GM20431 (cell line): ENCODE data around the gene ZNF516.

Experiments
- in situ Hi-C: fragments of 300-500 bp; cut with MseI, MboI; formaldehyde crosslinking; loops from one replicate; pipeline ENCODE4 v1.15.0; 2020; ENCODE audit warnings: low sequenced_read_pairs; ENCODE audit not compliant: unreplicated experiment

The ZNF516 gene

DNA sequence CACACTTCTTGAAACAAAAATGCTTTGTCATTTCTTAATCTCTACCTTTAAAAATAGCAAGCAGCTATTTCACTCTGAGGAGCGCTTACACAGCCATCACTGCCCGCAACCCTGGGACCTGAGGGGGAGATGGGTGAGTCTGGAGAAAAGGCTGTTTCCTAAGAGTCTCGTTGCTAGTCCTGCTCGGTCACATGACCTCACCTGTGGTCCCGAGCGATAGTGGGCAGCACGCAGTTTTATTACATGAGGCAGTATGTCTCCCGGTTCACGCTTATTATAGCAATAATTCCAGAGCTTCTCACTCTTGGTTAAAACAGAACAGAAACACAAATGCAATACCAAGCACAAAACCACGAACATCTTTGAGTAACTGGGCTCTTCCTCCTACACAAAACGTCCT is 105.3 kb downstream of the ZNF516 start:
- in situ Hi-C loops: loop anchor here (25.0 kb wide), 1 partner anchor 298 kb away; no protein-coding TSS in a partner anchor

DNA sequence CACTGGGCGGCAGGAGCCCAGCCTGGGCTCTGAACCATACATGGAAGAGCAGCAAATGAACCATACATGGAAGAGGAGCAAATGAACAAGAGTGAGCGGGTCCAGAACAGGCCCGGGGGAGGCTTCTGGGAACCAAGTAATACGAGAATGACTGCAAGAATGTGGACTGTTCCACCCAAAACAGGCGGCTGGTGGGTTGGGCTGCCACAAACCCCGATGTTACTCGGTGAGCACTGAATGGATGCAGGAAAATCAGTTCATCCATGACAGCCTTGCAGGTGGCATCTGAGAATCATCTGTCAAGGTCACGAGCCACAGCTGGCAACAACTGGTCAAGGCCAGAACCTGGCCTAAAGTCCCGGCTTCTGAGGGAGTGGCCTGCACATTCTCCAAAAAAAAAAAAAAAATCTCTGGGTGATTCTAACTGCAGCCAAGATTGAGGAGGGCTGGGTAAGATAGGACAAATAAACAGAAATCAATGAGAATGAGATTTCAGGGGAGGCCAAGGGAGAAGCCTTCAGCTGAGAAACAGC is 106.1 kb downstream of the ZNF516 start:
- in situ Hi-C loops: loop anchor here (25.0 kb wide), 1 partner anchor 298 kb away; no protein-coding TSS in a partner anchor

DNA sequence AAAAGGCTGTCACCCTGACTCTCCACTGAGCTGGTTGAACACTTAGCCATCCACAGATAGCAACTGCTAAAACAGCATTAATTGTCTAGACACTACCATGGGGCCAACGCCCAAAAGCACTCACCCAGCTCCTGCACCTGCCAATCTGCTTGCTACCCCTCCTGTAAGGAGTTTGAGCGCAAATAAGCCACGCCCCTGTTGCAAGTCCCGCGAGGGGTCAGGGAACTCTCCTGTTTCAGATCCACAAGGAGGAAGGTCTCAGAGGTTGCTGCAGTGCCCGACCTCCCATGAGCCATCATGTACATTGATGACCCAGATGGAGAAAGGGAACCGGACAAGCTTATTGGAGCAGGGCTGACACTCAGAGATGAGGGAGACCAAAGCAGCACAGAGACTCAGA is 106.8 kb downstream of the ZNF516 start:
- in situ Hi-C loops: loop anchor here (25.0 kb wide), 1 partner anchor 299 kb away; no protein-coding TSS in a partner anchor

GRCh38 chr18:76387608-76388007 is 107.4 kb downstream of the ZNF516 start:
- in situ Hi-C loops: loop anchor here (25.0 kb wide), 1 partner anchor 300 kb away; no protein-coding TSS in a partner anchor

GRCh38 chr18:76386886-76387285 is 108.2 kb downstream of the ZNF516 start:
- in situ Hi-C loops: loop anchor here (25.0 kb wide), 1 partner anchor 300 kb away; no protein-coding TSS in a partner anchor

DNA sequence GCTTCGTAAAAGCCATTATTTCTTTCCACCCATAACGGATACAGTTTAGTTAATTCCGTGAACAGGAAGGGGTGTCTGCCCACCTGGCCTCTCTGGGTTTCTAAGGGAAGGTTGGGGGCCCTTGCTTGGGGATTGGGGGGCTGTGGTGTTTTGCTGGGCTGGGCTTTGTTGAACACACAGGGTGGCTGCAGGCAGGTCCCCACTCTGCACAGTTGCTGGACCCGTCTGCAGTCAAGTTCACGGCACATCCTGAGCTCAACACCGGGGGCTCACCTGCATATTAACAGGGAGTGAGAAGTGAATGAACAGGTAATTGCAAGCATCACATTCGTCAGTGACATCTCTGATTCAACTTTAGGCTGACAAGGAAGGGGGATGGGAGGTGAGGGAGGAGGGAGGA is 109.0 kb downstream of the ZNF516 start:
- in situ Hi-C loops: loop anchor here (25.0 kb wide), 1 partner anchor 301 kb away; no protein-coding TSS in a partner anchor

DNA sequence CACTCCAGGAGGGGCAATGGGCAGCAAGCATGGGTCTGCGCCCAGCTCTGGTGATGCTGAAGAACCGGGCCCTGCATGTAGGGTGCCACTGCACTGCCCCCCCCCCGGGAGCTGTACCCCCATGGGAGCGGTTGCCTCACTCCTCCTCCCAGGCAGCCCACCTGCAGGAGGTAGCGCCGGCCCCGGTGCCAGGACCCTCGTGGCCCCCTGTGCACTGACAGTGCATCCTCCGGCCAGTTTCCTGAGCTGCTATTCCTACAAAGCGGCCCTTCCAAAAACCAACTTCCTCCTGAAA is 109.4 kb downstream of the ZNF516 start:
- in situ Hi-C loops: loop anchor here (25.0 kb wide), 1 partner anchor 302 kb away; no protein-coding TSS in a partner anchor

DNA sequence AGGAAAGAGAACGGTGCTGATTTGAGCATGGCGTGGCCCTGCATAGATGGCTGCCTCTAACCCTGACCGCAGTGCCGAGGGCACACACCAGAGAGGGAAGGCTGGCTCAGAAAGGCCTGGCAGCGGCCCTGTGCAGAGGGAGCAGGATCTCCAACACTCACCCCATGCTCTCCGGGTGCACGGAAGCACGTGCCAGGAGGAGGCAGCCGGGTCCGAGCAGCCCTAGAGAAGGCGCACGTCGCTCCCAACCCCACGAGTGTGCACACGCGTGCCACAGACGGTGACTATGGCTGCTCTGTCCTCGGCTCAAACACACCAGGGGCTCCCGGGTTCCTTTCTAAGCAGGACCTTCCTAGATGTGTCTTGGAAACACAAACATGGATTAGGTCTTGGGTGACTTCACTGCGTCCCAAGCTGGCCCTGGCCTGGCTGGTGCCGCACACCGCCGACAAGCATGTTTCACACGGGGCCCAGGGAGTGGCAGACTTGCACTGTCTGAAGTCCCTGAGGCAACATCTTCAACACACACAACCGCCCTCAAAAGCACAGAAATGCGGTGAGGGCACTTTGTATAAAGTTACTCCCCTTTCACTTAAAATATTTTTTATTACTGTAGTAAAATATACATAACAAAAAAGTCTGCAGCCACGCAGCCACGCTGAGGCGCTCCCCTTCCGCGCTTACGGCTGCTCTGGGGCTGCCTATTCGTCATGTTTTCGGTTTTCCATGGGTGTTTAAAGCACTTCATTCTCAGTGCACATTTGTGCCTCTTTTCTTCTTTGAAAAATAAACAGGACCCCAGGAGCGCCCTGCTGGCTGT is 110.0 kb downstream of the ZNF516 start:
- in situ Hi-C loops: loop anchor here (25.0 kb wide), 1 partner anchor 302 kb away; no protein-coding TSS in a partner anchor

DNA sequence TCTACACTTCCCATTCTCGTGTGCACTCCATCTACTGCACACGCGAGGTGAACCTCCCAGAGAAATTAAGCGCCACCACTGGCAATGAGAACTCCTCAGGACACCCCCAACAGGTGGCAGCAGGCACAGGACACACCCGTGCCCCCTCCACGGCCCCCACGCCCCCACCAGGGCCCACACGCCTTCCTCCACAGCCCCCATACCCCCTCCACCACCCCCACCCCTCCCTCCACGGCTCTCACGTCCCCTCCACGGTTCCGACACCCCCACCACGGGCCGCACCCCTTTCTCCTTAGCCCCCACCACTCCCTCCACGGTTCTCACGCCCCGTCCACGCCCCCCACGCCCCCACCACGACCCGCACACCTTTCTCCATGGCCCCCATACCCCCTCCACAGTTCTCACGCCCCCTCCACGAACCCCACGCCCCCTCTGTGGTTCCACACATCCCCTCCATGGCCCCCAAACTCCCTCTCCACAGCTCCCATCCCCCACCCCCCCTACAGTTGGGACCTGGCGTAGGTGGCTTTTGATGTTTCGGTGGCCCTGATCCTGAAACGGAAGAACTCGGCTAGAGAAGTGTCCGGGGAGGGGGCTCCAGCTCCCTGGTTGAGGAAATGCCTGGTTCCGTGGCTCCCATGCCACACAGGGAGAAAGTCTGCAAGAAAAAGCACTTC is 110.8 kb downstream of the ZNF516 start:
- in situ Hi-C loops: loop anchor here (25.0 kb wide), 1 partner anchor 303 kb away; no protein-coding TSS in a partner anchor

- in situ Hi-C loops: loop anchor here (25.0 kb wide), 1 partner anchor 304 kb away; no protein-coding TSS in a partner anchor
Measured at GRCh38 chr18:76383636-76384035, 111.4 kb downstream of the ZNF516 start.

DNA sequence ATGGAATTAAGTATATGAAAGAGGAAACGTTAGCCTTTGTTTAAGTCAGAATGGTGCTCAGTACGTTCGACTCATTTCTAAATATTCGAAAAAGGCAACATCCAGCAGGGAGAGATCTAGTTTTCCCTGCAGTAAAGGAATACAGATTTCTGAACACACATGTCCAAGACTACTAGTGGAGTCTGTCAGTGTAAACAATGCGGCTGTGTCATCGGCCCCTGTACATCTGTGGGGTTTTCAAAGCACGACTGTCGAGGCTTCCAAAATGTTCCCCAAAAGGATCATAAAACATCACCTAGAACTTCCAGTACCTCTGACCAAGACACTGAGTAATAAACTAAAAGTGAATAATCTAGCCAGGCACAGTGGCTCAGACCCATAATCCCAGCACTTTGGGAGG is 112.8 kb downstream of the ZNF516 start:
- in situ Hi-C loops: loop anchor here (25.0 kb wide), 1 partner anchor 305 kb away; no protein-coding TSS in a partner anchor

GRCh38 chr18:76380791-76381405 is 114.1 kb downstream of the ZNF516 start:
- in situ Hi-C loops: loop anchor here (25.0 kb wide), 1 partner anchor 306 kb away; no protein-coding TSS in a partner anchor

GRCh38 chr18:76380127-76380729 is 114.8 kb downstream of the ZNF516 start:
- in situ Hi-C loops: loop anchor here (25.0 kb wide), 1 partner anchor 307 kb away; no protein-coding TSS in a partner anchor

- in situ Hi-C loops: loop anchor here (25.0 kb wide), 1 partner anchor 308 kb away; no protein-coding TSS in a partner anchor
Measured at GRCh38 chr18:76379226-76380126, 115.6 kb downstream of the ZNF516 start.

DNA sequence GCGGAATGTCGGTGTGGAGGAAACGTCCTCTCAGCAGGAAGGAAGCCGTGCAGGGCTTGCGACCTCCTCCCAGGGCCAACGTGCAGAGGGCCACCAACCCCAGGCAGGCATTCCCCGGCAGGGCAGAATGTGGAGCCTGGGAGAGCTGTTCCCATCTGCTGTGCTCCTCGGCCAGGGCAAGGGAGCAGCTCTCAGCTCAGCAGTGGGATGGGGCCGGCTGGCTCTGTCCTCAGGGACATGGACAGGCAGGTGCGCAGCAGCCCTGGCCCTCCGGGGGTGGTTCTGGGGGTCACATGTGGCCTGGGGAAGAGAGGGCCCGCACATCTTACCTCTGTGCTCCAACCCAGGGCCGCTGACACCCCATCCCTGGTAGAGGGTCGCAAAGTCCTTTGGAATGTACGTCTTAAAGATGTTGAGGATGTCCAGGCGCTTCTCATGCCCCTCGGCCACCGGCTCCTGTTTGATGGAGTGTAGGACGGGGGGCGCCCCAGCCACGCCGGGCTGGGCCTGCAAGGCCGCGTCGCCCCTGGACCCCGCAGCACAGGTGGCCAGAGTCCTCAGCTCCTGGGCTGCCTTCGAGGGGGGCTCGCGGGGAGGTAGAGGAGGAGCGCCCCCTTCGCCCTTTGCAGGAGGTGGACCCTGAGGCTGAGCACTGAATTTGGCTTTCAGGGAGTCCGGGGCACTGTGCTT is 116.4 kb downstream of the ZNF516 start:
- in situ Hi-C loops: loop anchor here (25.0 kb wide), 1 partner anchor 309 kb away; no protein-coding TSS in a partner anchor

GRCh38 chr18:76377359-76377756 is 117.7 kb downstream of the ZNF516 start:
- in situ Hi-C loops: loop anchor here (25.0 kb wide), 1 partner anchor 310 kb away; no protein-coding TSS in a partner anchor

DNA sequence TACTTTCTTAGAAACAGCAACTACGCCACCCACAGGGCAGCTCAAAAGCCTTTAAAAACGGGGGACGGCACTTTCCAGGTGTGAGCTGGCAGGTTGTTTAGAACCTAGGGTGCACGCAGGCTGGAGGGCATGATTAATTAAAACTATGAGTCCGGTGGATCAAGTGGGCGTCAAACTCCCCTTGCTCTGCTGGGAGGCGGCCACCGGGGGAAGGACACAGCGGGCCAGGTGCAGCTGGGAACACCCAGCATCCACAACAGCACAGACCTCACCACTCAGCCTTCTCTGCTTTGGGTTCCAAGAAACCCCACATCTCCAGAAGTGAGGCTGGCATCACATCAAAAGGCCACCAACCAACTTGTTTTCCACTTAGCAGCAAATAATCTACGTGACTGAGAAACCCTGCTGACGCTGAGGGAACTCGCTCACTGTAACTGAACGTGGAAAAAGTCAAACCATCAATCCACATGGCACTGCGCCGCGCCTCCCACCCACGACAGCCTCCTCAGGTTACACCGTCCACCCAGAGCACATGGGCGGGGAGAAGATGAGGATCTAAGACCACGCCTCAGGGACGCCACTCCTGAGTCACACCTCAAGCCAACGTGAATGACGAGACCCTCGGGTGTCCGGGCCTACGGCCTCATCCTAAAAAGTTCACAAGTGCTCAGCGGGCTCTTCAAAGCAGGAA is 118.2 kb downstream of the ZNF516 start:
- in situ Hi-C loops: loop anchor here (25.0 kb wide), 1 partner anchor 310 kb away; no protein-coding TSS in a partner anchor
